C4-2B (cell line): Measurements from ENCODE around the gene BMERB1.

Experiments
- H3K27ac ChIP-seq: fragments of 450-650 bp; 2 replicates; pipeline ENCODE4 v1.5.1; 2017
- ZFX ChIP-seq: fragments of 450-650 bp; IDR thresholded peaks from 2 replicates; pipeline ENCODE4 v1.6.1; 2017
- TF ChIP-seq, protein P1 (sequence below): fragments of 450-650 bp; conservative IDR thresholded peaks from 2 replicates; pipeline ENCODE4 v1.5.1; 2017; ENCODE audit warnings: mild to moderate bottlenecking

Gene BMERB1

DNA sequence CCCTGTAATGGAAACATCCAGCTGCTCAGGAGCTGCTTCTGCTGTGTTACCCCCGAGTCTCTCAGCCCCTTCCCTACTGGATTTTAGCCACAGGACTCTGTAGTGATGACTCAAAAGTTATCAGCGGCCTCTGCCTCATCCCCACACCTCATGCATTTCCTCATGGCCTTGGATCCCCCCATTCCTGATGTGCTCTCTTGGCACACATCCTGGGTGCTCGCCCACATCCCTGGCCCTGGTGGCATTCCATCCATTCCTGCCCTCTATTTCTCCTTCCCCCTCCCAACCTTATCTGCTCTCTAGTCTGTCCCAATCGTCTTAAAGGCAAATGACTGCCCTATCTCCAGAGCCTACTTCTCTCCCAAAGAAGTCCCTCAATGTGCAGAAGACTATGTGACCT is 184.0 kb downstream of the BMERB1 start:
- TF ChIP-seq, protein P1, sequence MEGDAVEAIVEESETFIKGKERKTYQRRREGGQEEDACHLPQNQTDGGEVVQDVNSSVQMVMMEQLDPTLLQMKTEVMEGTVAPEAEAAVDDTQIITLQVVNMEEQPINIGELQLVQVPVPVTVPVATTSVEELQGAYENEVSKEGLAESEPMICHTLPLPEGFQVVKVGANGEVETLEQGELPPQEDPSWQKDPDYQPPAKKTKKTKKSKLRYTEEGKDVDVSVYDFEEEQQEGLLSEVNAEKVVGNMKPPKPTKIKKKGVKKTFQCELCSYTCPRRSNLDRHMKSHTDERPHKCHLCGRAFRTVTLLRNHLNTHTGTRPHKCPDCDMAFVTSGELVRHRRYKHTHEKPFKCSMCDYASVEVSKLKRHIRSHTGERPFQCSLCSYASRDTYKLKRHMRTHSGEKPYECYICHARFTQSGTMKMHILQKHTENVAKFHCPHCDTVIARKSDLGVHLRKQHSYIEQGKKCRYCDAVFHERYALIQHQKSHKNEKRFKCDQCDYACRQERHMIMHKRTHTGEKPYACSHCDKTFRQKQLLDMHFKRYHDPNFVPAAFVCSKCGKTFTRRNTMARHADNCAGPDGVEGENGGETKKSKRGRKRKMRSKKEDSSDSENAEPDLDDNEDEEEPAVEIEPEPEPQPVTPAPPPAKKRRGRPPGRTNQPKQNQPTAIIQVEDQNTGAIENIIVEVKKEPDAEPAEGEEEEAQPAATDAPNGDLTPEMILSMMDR, result no peak
- TF ChIP-seq ZFX, result no peak
- no peak overlapping the region for H3K27ac ChIP-seq

DNA sequence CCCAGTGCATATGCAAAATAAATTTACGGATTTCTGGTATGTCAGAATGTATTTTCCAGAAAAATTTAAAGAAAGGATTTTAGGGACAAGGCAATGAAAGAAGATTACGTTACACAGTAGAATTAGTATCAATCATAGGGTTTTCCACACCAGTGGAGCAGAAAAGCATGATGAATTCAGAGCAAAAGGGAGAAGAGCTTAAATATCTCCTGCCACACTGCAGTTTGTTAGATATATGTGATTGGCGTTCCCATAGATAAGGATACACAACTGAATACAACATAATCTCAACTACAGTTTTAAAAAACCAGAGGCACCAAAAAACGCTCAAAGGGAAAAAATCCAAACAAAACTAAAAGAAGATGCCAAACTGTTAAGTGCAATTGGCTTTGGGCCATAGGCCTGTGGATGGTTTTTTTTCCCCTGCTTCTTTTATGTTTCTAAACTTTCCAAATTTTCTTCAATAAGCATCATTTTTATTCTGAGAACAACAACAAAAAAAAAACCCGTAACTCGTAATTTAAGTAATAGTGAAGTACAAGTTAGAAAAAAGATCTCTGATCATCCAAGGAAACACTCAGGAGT is 186.3 kb downstream of the BMERB1 start:
- TF ChIP-seq, protein P1, result no peak
- no peak for TF ChIP-seq ZFX
- no peak overlapping the region for H3K27ac ChIP-seq

DNA sequence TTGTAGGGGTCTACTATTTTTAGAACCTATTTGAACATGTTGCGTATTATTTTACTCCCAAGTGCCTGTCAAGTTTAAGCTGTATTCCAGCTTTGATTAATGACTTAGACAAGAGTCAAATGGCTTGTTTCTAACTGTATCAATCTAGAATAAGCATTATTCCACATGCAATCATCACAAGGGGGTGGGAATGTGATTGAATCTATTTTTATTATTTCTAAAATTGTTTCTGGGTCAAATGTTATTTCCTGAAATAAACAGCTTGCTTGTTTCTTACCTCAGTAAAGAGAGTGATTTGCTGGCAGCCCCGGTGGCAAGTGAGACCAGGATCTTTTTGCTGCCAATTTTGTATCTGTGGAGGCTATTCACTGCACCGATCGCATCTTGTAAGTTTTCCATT is 187.1 kb downstream of the BMERB1 start:
- H3K27ac ChIP-seq, result no peak overlapping the region
- no peak for TF ChIP-seq ZFX
- TF ChIP-seq, protein P1, result no peak

DNA sequence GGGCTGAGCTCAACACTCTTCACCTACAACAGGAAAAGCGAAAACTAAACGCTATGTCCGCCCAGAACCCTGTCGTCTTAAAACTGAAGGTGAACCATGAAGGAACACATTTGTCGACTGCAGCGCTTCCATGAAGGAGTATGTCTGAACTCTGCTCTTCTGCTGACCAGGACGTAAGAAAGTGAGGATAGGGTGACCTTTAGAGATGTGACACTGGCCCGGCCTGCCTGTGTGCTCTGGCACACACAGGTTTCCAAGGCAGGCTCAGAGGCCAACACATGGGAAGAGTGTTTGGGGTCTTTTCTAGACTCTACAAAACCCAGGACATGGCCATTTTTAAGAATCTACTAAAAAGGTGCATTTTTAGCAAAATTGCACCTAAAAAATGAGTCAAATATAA is 187.5 kb downstream of the BMERB1 start:
- no peak for TF ChIP-seq ZFX
- TF ChIP-seq, protein P1, result no peak

DNA sequence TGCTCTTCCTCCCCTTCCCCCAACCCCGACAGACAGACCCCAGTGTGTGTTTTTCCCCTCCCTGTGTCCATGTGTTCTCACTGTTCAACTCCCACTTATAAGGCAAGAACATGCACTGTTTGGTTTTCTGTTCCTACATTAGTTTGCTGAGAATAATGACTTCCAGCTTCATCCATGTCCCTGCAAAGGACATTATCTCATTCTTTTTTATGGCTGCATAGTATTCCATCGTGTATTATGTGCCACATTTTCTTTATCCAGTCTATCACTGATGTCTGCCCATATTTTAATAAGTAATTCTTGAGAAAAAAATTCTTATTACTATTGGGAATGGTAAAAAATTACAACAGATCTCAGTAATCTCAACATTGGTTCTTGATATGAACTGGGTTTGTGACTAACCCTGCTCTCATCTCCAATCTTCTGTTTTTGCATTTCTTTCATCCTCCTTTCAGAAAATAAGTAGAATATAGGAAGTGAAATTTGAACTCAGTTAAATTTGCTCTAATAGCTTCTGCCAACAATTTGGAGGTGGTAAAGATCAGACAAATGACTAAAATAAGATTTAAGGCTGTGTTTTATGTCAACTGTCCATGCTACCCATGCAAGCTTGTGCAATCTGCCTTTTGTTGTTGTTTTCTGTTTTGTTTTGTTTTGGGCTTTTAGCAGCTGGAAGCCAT is 197.5 kb downstream of the BMERB1 start:
- TF ChIP-seq, protein P1, result no peak
- no peak for TF ChIP-seq ZFX
- H3K27ac ChIP-seq, result no peak overlapping the region

More for the DNA sequence above, 187.5 kb downstream of the BMERB1 start:
- no peak overlapping the region for H3K27ac ChIP-seq

DNA sequence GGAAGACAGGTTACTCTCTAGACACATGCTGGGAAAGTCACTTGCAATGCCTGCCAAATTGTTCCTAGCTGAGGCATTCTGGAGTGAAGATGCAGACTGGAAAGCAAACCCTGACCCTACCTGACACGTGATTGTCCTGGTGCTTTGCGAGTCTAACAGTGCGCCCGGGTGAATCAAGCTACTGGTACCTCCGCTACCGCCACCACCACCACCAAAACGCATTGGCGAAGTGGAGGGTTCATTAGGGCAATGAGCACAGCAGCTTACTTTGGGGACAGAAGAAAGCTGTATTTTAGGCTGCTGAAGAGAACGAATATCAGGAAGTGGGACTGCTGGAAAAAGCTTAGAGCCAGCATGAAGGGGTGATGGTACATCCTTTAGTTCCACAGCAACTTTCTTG is 201.5 kb downstream of the BMERB1 start:
- no peak for TF ChIP-seq ZFX
- TF ChIP-seq, protein P1, result no peak
- H3K27ac ChIP-seq, result no peak overlapping the region

DNA sequence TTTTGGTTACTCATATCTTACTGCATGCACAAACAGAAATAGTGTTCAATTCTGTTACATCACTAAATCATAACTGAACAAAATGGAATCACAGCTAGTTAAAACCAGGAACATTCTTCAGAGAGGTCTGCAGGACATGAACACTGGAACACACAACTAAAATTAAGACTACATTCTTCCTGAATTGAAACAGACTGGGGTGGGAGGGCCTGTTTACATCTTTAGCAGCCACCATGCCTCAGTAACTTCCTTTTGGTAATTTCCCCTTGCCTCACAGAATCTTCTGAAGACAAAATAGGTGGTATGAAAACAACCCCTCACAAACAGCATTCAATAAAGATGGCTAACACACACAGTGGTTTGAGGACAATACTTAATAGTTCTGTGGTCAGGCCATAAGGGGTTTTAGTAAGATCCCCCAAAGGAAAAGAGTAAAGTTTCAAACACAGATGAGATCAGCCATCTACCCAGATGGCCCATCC is 202.0 kb downstream of the BMERB1 start:
- no peak overlapping the region for H3K27ac ChIP-seq
- TF ChIP-seq ZFX, result no peak
- TF ChIP-seq, protein P1, result no peak
